Measurements from ENCODE around the gene TMEM255B. TPM values are rescaled to one million over a fixed set of nuclear protein-coding genes. Genes with fewer than 3 reads are reported as not detected.

The TMEM255B gene
- total and polyA plus RNA-seq, 9 donors, result 0.60 to 18.6 (median 7.9) TPM

DNA sequence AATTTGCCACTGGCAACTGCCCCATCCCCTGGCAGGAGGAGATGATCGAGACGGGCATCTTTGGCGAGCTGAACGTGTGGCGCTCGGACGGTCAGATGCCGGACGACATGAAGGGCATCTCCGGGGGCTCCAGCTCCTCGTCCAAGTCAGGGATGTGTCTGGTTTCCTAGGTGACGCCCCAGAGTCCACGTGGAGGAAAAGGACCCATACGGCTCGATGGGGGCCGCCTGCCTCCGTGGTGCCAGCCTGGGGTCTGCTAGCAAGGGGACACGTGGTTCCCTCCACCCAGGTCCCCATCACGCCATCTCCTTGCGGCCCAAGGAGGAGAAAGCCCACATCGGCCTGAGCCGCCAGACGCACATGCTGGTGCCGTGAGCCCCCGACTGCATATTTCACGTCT lies 23.8 kb upstream of the TMEM255B start:
- Histone ChIP-seq H3K27me3 (no peaks in the 10 kb centered on the region), H3K27ac (no peak overlapping the region), H3K4me1 (ENCODE audit: insufficient read depth) (no peaks in the 10 kb centered on the region), H3K36me3 (no peaks in the 10 kb centered on the region), H3K9me3 (no peaks in the 10 kb centered on the region), H3K4me3 (no peak overlapping the region)
- 89 to 93% (median 92%) methylated on average over 26 of the region's 26 CpGs for WGBS, 3 donors
- intact Hi-C loops (cut with DNase I), result no loop called here
- TF ChIP-seq POLR2A (IDR thresholded peaks at IDR 0.05) (no peak), CTCF (IDR thresholded peaks at IDR 0.05) (no peak), EP300 (IDR thresholded peaks at IDR 0.05) (no peak)
- no peak for DNase-seq

- intact Hi-C loops (cut with DNase I), result no loop called here
- H3K27me3 ChIP-seq, result no peaks in the 10 kb centered on the region
- TF ChIP-seq CTCF (IDR thresholded peaks at IDR 0.05), result no peak
- TF ChIP-seq EP300 (IDR thresholded peaks at IDR 0.05), result no peak
- TF ChIP-seq POLR2A (IDR thresholded peaks at IDR 0.05), result no peak
- no peak overlapping the region for H3K4me3 ChIP-seq
- 75 to 90% (median 79%) methylated on average over 6 to 14 of the region's 14 CpGs for WGBS, 3 donors
- no peaks in the 10 kb centered on the region for H3K36me3 ChIP-seq
- H3K27ac ChIP-seq, result no peak overlapping the region
- no peaks in the 10 kb centered on the region for H3K4me1 ChIP-seq (ENCODE audit: insufficient read depth)
- DNase-seq, result no peak
- no peaks in the 10 kb centered on the region for H3K9me3 ChIP-seq
Measured at GRCh38 chr13:113735750-113736149, 23.3 kb upstream of the TMEM255B start.

- intact Hi-C loops (cut with DNase I), result no loop called here
- TF ChIP-seq EP300 (IDR thresholded peaks at IDR 0.05) (no peak), POLR2A (IDR thresholded peaks at IDR 0.05) (no peak), CTCF (IDR thresholded peaks at IDR 0.05) (no peak)
- 64 to 68% (median 65%) methylated on average over 10 of the region's 10 CpGs for WGBS, 3 donors
- H3K4me1 ChIP-seq (ENCODE audit: insufficient read depth), result no peaks in the 10 kb centered on the region
- no peak overlapping the region for H3K27ac ChIP-seq
- H3K36me3 ChIP-seq, result no peaks in the 10 kb centered on the region
- DNase-seq, result no peak
- no peaks in the 10 kb centered on the region for H3K9me3 ChIP-seq
- no peak overlapping the region for H3K4me3 ChIP-seq
- H3K27me3 ChIP-seq, result no peaks in the 10 kb centered on the region
Measured at GRCh38 chr13:113736258-113736731, 22.7 kb upstream of the TMEM255B start.

GRCh38 chr13:113737803-113738202 lies 21.2 kb upstream of the TMEM255B start:
- Histone ChIP-seq H3K4me3 (no peak overlapping the region), H3K4me1 (ENCODE audit: insufficient read depth) (no peaks in the 10 kb centered on the region), H3K9me3 (no peaks in the 10 kb centered on the region), H3K36me3 (no peaks in the 10 kb centered on the region), H3K27ac (no peak overlapping the region), H3K27me3 (no peaks in the 10 kb centered on the region)
- intact Hi-C loops (cut with DNase I), result no loop called here
- 81 to 91% (median 85%) methylated on average over 5 of the region's 5 CpGs for WGBS, 3 donors
- TF ChIP-seq EP300 (IDR thresholded peaks at IDR 0.05) (no peak), CTCF (IDR thresholded peaks at IDR 0.05) (no peak), POLR2A (IDR thresholded peaks at IDR 0.05) (no peak)
- no peak for DNase-seq
